ENCODE measurements around the gene FTHL17. TPM values are rescaled to one million over a fixed set of nuclear protein-coding genes. Genes with fewer than 3 reads are reported as not detected.

Gene FTHL17
- total RNA-seq, 3 donors from 2014 or later, result not detected

DNA sequence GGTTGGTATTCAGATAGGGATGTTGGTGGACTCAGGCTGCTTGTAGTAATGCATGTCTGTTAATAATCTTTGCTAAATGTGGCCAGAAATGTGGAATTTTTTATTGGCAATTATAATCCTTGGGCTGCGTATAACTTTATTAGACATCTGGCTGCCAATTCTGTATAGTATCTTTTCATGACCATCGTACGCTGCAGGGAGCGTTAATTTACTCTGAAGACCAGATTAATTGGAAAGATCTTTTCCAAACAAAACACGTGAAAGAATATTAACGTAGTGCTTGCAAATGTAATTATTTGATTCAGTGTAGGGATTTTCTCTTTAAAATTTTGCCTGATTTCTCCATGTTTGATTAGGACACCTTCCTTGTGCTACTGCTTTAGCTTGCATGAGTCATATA, 38.8 kb upstream of the FTHL17 start:
- no peak for TF ChIP-seq POLR2AphosphoS5 (IDR thresholded peaks at IDR 0.05)
- TF ChIP-seq, protein P1, sequence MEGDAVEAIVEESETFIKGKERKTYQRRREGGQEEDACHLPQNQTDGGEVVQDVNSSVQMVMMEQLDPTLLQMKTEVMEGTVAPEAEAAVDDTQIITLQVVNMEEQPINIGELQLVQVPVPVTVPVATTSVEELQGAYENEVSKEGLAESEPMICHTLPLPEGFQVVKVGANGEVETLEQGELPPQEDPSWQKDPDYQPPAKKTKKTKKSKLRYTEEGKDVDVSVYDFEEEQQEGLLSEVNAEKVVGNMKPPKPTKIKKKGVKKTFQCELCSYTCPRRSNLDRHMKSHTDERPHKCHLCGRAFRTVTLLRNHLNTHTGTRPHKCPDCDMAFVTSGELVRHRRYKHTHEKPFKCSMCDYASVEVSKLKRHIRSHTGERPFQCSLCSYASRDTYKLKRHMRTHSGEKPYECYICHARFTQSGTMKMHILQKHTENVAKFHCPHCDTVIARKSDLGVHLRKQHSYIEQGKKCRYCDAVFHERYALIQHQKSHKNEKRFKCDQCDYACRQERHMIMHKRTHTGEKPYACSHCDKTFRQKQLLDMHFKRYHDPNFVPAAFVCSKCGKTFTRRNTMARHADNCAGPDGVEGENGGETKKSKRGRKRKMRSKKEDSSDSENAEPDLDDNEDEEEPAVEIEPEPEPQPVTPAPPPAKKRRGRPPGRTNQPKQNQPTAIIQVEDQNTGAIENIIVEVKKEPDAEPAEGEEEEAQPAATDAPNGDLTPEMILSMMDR (IDR thresholded peaks at IDR 0.05), result no peak
- Histone ChIP-seq H3K9me3 (no peaks in the 10 kb centered on the region), H3K4me3 (no peak overlapping the region), H3K27me3 (peaks cover 0 to 6% of the 10 kb centered on the region in 2 donors), H3K36me3 (no peaks in the 10 kb centered on the region), H3K4me1 (no peaks in the 10 kb centered on the region), H3K27ac (no peak overlapping the region)
- intact Hi-C loops (cut with DNase I; ENCODE audit: low total_unique reads), result no loop called here
- DNase-seq (ENCODE audit: low spot score in 2 of 2), result no peak

DNA sequence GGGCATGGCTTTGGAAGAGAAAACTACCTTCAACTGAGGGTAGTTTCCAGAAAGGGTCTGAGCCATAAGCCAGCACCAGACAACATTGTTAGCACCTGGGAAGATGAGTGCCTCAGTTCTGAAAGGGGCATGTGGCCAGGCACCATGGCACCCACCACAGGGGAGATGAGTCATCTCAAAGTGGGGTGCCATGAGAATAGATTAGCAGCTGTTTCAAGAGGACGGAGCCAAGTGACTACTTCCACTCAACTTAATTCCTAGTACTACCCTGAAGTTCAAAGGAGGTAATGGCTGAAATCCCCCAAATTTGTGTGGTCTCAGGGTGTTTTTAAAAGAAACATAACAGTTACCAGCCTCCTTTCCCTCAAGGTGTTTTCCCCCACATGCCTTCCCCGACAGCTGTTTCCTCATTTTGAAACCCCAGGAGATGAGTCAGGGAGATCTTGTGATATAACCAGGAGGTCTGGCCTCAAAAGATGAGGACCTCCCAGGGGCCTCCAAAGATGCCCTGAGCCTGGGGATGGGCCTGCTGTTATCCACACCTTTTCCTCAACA, 27.8 kb upstream of the FTHL17 start:
- intact Hi-C loops (cut with DNase I; ENCODE audit: low total_unique reads), result no loop called here
- Histone ChIP-seq H3K4me1 (no peaks in the 10 kb centered on the region), H3K9me3 (no peaks in the 10 kb centered on the region), H3K27ac (no peak overlapping the region), H3K4me3 (no peak overlapping the region), H3K36me3 (no peaks in the 10 kb centered on the region), H3K27me3 (peaks cover 0 to 4% of the 10 kb centered on the region in 2 donors)
- TF ChIP-seq, protein P1 (IDR thresholded peaks at IDR 0.05), result no peak
- TF ChIP-seq POLR2A (IDR thresholded peaks at IDR 0.05), result no peak
- TF ChIP-seq POLR2AphosphoS5 (IDR thresholded peaks at IDR 0.05), result no peak
- no peak for DNase-seq (ENCODE audit: low spot score in 2 of 2)

DNA sequence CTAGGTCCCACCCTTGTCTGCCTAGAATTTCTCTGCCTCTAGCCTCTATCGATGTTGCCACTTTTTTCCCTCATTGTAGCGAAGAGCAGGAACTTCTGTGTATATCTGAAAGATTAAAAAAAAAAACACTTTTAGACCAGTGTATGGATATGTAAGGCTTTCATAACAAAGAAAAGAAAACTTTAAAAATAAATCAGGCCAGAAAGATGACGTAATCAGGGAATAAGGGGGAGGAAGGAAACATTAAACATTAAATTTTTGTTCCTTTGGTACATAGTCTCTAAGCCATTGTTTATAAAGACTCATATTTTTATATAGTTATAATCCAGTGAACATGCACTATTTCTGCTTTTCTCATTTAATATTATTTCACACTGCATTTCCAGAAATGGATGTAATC, 26.2 kb upstream of the FTHL17 start:
- H3K4me1 ChIP-seq, result no peaks in the 10 kb centered on the region
- TF ChIP-seq POLR2AphosphoS5 (IDR thresholded peaks at IDR 0.05) (no peak), POLR2A (IDR thresholded peaks at IDR 0.05) (no peak)
- TF ChIP-seq, protein P1 (IDR thresholded peaks at IDR 0.05), result no peak
- no peak for DNase-seq (ENCODE audit: low spot score in 2 of 2)
- intact Hi-C loops (cut with DNase I; ENCODE audit: low total_unique reads), result no loop called here
- no peaks in the 10 kb centered on the region for H3K36me3 ChIP-seq
- no peak overlapping the region for H3K27ac ChIP-seq
- H3K9me3 ChIP-seq, result peaks cover 3 to 5% of the 10 kb centered on the region in 2 donors
- no peak overlapping the region for H3K4me3 ChIP-seq
- peaks cover 0 to 10% of the 10 kb centered on the region in 2 donors for H3K27me3 ChIP-seq

DNA sequence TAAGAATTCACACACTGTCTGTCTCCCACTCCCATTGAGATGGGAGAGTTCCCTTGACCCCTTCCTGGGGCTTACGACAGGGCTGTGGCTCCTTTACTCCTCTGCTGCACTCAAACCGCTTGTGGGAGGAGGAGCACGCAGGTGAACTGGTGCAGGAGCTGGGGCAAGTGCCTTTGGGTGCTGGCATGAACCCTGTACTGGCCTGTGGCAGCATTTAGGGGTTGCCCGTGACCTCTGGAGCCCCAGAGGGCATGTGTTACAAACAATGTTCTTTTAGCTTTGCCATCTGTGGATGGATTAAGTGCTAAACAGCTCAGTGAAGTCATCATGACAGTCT, 21.8 kb upstream of the FTHL17 start:
- intact Hi-C loops (cut with DNase I; ENCODE audit: low total_unique reads), result no loop called here
- H3K4me3 ChIP-seq, result no peak overlapping the region
- H3K27ac ChIP-seq, result no peak overlapping the region
- no peak for DNase-seq (ENCODE audit: low spot score in 2 of 2)
- H3K27me3 ChIP-seq, result peaks cover 0 to 10% of the 10 kb centered on the region in 2 donors
- H3K9me3 ChIP-seq, result peaks cover 3 to 5% of the 10 kb centered on the region in 2 donors
- no peak for TF ChIP-seq POLR2A (IDR thresholded peaks at IDR 0.05)
- no peaks in the 10 kb centered on the region for H3K4me1 ChIP-seq
- no peaks in the 10 kb centered on the region for H3K36me3 ChIP-seq

DNA sequence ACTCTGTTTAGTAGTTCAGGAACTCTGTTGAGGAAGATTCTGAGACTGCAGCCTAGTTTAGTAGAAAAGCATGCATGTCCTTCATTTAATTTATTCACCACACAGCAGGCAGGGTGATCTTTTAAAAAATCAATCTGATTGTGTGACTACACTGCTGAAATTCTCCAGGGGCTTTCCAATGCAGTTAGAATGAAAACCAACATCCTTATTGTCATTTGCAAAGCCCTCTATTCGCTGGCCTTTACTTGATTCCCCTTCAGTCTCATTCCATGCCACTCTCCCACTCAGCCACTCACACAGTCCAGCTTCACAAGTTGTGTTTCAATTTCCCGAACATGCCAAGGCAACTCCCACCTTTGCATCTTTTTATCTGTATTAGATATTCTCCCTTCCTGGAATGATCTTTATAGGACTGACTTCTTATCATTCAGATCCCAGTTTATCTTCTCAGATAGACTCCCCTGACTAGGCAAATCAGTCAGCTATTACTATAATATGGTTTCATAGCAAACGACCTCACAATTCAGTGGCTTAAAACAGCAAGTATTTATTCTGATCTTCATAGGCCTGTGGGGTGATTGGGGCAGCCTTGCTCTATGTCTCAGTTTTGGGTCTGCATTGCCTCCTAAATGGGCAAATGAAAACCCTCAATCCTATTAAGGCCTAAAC, 21.3 kb upstream of the FTHL17 start:
- DNase-seq (ENCODE audit: low spot score in 2 of 2), result no peak
- TF ChIP-seq, protein P1 (IDR thresholded peaks at IDR 0.05), result no peak
- no peak for TF ChIP-seq POLR2AphosphoS5 (IDR thresholded peaks at IDR 0.05)
- TF ChIP-seq POLR2A (IDR thresholded peaks at IDR 0.05), result no peak

More for the DNA sequence above, 21.3 kb upstream of the FTHL17 start:
- intact Hi-C loops (cut with DNase I; ENCODE audit: low total_unique reads), result no loop called here
- H3K27ac ChIP-seq, result no peak overlapping the region
- no peaks in the 10 kb centered on the region for H3K36me3 ChIP-seq
- no peaks in the 10 kb centered on the region for H3K4me1 ChIP-seq
- no peak overlapping the region for H3K4me3 ChIP-seq
- H3K9me3 ChIP-seq, result peaks cover 3 to 5% of the 10 kb centered on the region in 2 donors
- peaks cover 0 to 10% of the 10 kb centered on the region in 2 donors for H3K27me3 ChIP-seq
